Activated CD8-positive, alpha-beta T cell treated with anti-CD3 and anti-CD28 coated beads for 36 hours (primary cell): ENCODE data around the gene FAM118B. TPM values are rescaled to one million over a fixed set of nuclear protein-coding genes. Genes with fewer than 3 reads are reported as not detected.

ENCODE experiments used
- ATAC-seq: fragments of 200-7000 bp; cut with Tn5 transposase; one replicate; pipeline ENCODE4 v1.10.0; 2021; ENCODE audit warnings: mild to moderate bottlenecking, moderate library complexity
- CTCF ChIA-PET: fragments of 350-600 bp; sonication (Branson Sonifier 250); formaldehyde crosslinking; loops from one replicate; lab custom pipeline; 2021; ENCODE audit warnings: antibody characterized with exemption; lab: Charles Lee
- POLR2A ChIA-PET: fragments of 350-600 bp; sonication (Branson Sonifier 250); formaldehyde crosslinking; loops from one replicate; lab custom pipeline; 2021; ENCODE audit warnings: antibody characterized with exemption; lab: Charles Lee
- DNase-seq: peaks from one replicate; pipeline ENCODE4 v3.0.0-alpha.2; 2020
- H3K27ac Mint-ChIP-seq: one replicate; pipeline ENCODE4 v1.8.0; 2021; ENCODE audit warnings: mild to moderate bottlenecking, mixed read lengths
- H3K27me3 Mint-ChIP-seq: one replicate; pipeline ENCODE4 v1.8.0; 2021; ENCODE audit warnings: mixed read lengths
- H3K36me3 Mint-ChIP-seq: one replicate; pipeline ENCODE4 v1.8.0; 2021; ENCODE audit warnings: low read depth, mixed read lengths
- H3K4me1 Mint-ChIP-seq: one replicate; pipeline ENCODE4 v1.8.0; 2021; ENCODE audit warnings: low read depth, mixed read lengths
- H3K4me3 Mint-ChIP-seq: one replicate; pipeline ENCODE4 v1.8.0; 2021; ENCODE audit warnings: mild to moderate bottlenecking, moderate library complexity, mixed read lengths
- H3K9me3 Mint-ChIP-seq: one replicate; pipeline ENCODE4 v1.8.0; 2021; ENCODE audit warnings: mixed read lengths
- CTCF ChIP-seq: fragments of 200-600 bp; IDR thresholded peaks from one replicate; pipeline ENCODE4 v1.8.0; 2022; ENCODE audit warnings: antibody characterized with exemption, mild to moderate bottlenecking
- intact Hi-C: fragments of 100-400 bp; cut with micrococcal nuclease; formaldehyde crosslinking; loops from one replicate; pipeline ENCODE4 v1.10.0; 2022
- total RNA-seq, 2 experiments: library from RNA; stranded (reverse); gene quantifications; one replicate each; pipeline ENCODE4 v1.2.3, GENCODE V29; 2021

The FAM118B gene
- total RNA-seq, 2 experiments from 2014 or later, result 8.9 to 9.5 TPM

GRCh38 chr11:126297004-126297403 is 85.4 kb downstream of the FAM118B start:
- no peak for TF ChIP-seq CTCF
- peaks cover 18% of the 10 kb centered on the region for H3K4me1 Mint-ChIP-seq
- no peak for DNase-seq
- no peak for ATAC-seq
- ChIA-PET CTCF (no interaction called here), POLR2A (interaction anchor here (1.4 kb wide), 1 partner anchor 15 kb away, joined by 3 read pairs; no protein-coding TSS in a partner anchor)
- H3K9me3 Mint-ChIP-seq, result no peaks in the 10 kb centered on the region
- H3K4me3 Mint-ChIP-seq, result no peak overlapping the region
- H3K36me3 Mint-ChIP-seq, result peaks cover 26% of the 10 kb centered on the region
- H3K27me3 Mint-ChIP-seq, result no peaks in the 10 kb centered on the region
- intact Hi-C loops, result no loop called here
- H3K27ac Mint-ChIP-seq, result no peak overlapping the region

- Mint-ChIP-seq H3K9me3 (no peaks in the 10 kb centered on the region), H3K4me3 (peak within 1 kb of the TSS; percentile 90), H3K36me3 (peaks cover 30% of the 10 kb centered on the region), H3K27me3 (no peaks in the 10 kb centered on the region), H3K4me1 (peaks cover 23% of the 10 kb centered on the region), H3K27ac (peak within 1 kb of the TSS; percentile 99)
- ChIA-PET CTCF (interaction anchor here (0.7 to 2.1 kb wide), 3 partner anchors 13 to 177 kb away, joined by 3 to 9 read pairs (median 6); no protein-coding TSS in a partner anchor), POLR2A (interaction anchor here (1.0 to 1.9 kb wide), 6 partner anchors 10 to 92 kb away, joined by 3 to 10 read pairs (median 6); partner anchors contain the start of genes FAM118B, RPUSD4 and ST3GAL4)
- no peak for TF ChIP-seq CTCF
- DNase-seq, result peak; percentile 88
- peak; percentile 95 for ATAC-seq
- intact Hi-C loops, result no loop called here
Observed at GRCh38 chr11:126303623-126304456, 92.3 kb downstream of the FAM118B start, which contains the start of gene DCPS. Gene DCPS, plus strand, starts transcription at chr11:126304060. Its CDS starts 21 bp downstream, at chr11:126304081.

- no peak for TF ChIP-seq CTCF
- ATAC-seq (peak; percentile 24), DNase-seq (no peak)
- Mint-ChIP-seq H3K4me1 (peaks cover 23% of the 10 kb centered on the region), H3K27ac (peak overlapping the region; percentile 99), H3K4me3 (peak overlapping the region; percentile 90), H3K9me3 (no peaks in the 10 kb centered on the region), H3K36me3 (peaks cover 27% of the 10 kb centered on the region), H3K27me3 (no peaks in the 10 kb centered on the region)
- CTCF ChIA-PET, result interaction anchor here (0.7 to 2.1 kb wide), 3 partner anchors 12 to 176 kb away, joined by 3 to 9 read pairs (median 6); no protein-coding TSS in a partner anchor
- intact Hi-C loops, result loop anchor here (5.0 kb wide), 1 partner anchor 178 kb away; no protein-coding TSS in a partner anchor
- POLR2A ChIA-PET, result interaction anchor here (1.0 to 1.9 kb wide), 6 partner anchors 10 to 93 kb away, joined by 3 to 10 read pairs (median 6); partner anchors contain the start of genes FAM118B, RPUSD4 and ST3GAL4
Observed at GRCh38 chr11:126304457-126305075, 93.0 kb downstream of the FAM118B start.

- Mint-ChIP-seq H3K36me3 (peaks cover 29% of the 10 kb centered on the region), H3K4me3 (peak overlapping the region; percentile 57), H3K27me3 (no peaks in the 10 kb centered on the region), H3K27ac (peak overlapping the region; percentile 82), H3K9me3 (no peaks in the 10 kb centered on the region), H3K4me1 (peaks cover 27% of the 10 kb centered on the region)
- TF ChIP-seq CTCF, result no peak
- ChIA-PET CTCF (interaction anchor here (0.7 to 2.1 kb wide), 3 partner anchors 9 to 175 kb away, joined by 3 to 8 read pairs (median 6); no protein-coding TSS in a partner anchor), POLR2A (interaction anchor here (0.6 to 1.6 kb wide), 4 partner anchors 11 to 36 kb away, joined by 3 to 4 read pairs (median 3); partner anchors contain the start of genes FOXRED1 and SRPRA)
- ATAC-seq, result peak; percentile 38
- peak; percentile 48 for DNase-seq
- intact Hi-C loops, result loop anchor here (5.0 kb wide), 1 partner anchor 177 kb away; no protein-coding TSS in a partner anchor
Observed at GRCh38 chr11:126305699-126306098, 94.1 kb downstream of the FAM118B start.
